ENCODE results near the gene ST7.

GRCh38 chr7:117173035-117173770 is 219.9 kb downstream of the ST7 start:
- TF ChIP-seq, protein P1, sequence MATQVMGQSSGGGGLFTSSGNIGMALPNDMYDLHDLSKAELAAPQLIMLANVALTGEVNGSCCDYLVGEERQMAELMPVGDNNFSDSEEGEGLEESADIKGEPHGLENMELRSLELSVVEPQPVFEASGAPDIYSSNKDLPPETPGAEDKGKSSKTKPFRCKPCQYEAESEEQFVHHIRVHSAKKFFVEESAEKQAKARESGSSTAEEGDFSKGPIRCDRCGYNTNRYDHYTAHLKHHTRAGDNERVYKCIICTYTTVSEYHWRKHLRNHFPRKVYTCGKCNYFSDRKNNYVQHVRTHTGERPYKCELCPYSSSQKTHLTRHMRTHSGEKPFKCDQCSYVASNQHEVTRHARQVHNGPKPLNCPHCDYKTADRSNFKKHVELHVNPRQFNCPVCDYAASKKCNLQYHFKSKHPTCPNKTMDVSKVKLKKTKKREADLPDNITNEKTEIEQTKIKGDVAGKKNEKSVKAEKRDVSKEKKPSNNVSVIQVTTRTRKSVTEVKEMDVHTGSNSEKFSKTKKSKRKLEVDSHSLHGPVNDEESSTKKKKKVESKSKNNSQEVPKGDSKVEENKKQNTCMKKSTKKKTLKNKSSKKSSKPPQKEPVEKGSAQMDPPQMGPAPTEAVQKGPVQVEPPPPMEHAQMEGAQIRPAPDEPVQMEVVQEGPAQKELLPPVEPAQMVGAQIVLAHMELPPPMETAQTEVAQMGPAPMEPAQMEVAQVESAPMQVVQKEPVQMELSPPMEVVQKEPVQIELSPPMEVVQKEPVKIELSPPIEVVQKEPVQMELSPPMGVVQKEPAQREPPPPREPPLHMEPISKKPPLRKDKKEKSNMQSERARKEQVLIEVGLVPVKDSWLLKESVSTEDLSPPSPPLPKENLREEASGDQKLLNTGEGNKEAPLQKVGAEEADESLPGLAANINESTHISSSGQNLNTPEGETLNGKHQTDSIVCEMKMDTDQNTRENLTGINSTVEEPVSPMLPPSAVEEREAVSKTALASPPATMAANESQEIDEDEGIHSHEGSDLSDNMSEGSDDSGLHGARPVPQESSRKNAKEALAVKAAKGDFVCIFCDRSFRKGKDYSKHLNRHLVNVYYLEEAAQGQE (IDR thresholded peaks at IDR 0.05; ENCODE audit: insufficient read depth in 1 of 2, low read depth in 2 of 2, low read length in 1 of 2) = no peak
- TF ChIP-seq CTCF (IDR thresholded peaks at IDR 0.05) = no peak
- TF ChIP-seq POLR2AphosphoS5 (IDR thresholded peaks at IDR 0.05; ENCODE audit: low read depth, low read length) = no peak
- TF ChIP-seq SIN3A (IDR thresholded peaks at IDR 0.05; ENCODE audit: borderline replicate concordance, insufficient read depth, low read depth, low read length) = no peak
- no peak for TF ChIP-seq TCF7L2 (IDR thresholded peaks at IDR 0.05; ENCODE audit: low read depth, low read length)

Data from Panc1 (cell line).